GM21825 (cell line): ENCODE data around the gene FAIM2.
"Not testable (repeated sequence)": the region's sequence is repeated elsewhere in the genome, so short reads cannot be mapped to it uniquely, and the experiment has no call there.

Experiments
- ATAC-seq: cut with Tn5 transposase; IDR thresholded peaks from one replicate; pipeline ENCODE4 v1.9.1; 2021; ENCODE audit warnings: mild to moderate bottlenecking, moderate library complexity; ENCODE audit not compliant: unreplicated experiment

FAIM2 gene

DNA sequence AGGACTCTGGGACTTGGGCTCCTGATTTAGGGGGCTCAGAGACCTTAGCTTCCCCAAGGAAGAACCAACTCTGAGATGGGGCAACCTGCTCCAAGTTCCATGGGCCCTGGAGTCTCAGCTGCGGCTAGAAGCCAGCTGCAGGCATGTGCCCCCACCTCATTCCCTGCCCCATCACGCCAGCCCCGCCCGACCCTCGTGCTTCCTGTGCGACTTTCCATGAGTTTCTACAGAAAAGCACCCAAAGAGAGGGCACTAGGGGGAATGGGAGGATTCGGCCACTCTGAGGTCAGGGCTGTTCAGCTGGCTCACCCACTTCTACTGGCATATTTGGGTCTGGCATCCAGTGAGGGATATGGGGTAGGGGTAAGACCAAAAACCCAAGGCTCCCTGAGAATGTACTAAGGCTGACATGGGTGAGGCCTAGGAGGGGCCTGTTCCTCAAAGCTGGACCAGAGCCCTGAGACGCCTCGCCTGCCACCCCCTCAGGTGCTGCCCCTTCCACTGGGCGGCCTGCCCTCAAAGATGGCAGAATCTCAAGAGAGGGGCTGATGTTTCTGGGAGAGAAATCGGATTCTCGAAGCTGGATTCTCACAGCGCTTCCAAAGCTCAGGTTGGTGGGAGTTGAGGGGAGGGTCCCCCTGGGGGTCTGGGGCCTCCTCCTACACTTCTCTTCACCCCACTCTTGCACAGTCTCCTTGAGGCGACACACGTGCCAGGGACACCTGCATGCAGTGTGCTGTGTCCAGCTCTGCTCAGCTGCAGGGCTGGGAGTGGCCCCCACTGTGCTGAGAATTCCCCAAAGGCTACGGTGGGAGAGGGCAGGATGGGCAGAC, 22.1 kb downstream of the FAIM2 start:
- ATAC-seq, result no peak

DNA sequence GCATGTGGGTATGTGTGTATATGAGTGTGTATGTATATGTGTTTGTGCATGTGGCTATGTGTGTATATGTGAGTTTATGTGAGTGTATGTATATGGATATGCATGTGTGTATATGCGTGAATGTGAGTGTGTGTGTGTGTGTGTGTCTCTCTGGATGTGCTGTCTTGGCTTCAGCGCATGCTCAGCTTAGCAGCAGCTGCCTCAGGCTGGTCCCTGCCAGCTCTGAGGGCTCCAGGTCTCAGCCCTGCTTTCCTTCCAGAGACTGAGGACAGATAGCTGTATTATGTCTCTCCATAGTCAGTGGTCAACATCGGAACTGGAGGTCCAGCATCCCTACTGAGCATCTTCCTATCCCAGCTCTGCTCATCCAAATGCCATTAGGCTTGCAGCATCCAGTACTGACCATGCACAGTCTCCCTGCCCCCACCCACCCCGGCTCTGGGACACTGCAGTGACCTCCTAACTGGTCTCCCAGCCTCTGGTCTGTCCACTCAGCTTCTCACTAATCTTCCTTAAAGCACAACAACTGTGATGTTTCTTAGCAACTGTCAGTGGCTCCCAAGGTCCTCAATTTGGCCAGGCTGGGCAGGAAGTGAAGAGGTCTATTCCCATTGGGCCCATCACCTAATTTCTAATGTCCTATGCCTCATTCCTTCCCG, 22.8 kb downstream of the FAIM2 start:
- no peak for ATAC-seq

DNA sequence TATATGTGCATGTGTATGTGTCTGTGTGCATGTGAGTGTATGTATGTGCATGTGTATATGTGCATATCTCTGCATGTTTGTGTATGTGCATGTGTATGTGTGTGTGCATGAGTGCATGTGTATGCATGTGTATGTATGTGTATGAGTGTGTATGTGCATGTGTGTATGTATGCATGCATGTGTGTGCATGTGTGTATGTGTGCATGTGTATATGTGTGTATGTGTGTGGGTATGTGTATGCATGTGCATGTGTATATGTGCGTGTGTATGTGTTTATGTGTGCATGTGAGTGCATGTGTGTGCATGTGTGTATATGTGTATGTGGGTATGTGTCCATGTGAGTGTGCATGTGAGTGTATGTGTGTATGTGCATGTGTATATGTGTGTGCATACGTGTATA, 24.6 kb downstream of the FAIM2 start:
- not testable (repeated sequence) for ATAC-seq

DNA sequence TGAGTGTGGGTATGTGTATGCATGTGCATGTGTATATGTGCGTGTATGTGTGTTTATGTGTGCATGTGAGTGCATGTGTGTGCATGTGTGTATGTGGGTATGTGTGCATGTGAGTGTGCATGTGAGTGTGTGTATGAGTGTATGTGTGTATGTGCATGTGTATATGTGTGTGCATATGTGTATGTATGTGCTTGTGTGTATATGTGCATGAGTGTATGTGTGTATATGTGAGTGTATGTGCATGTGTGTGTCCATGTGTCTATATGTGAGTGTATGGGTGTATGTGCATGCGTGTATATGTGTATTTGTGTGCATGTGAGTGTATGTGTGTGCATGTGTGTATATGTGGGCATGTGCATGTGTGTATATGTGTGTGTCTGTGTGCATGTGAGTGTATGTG, 25.7 kb downstream of the FAIM2 start:
- ATAC-seq, result no peak

DNA sequence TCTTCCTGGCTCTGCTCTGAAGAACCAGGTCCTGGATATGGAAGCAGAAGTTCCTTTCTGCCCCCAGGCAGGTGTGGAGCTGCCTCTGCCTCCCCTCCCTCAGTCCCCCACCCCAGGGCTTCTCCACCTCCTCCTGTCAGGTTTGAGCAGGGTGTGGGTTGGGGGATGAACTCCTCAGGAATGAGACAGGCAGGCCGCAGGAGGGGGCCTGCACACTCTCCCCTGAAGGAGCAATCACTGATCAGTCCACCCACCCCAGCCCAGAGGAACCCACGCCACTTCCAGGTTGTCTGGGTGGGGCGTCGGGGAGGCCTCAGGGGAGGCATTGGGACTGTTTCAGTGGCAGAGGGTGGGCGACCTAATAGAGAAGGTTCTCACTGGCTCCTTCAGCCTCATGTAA, 26.6 kb downstream of the FAIM2 start:
- no peak for ATAC-seq

DNA sequence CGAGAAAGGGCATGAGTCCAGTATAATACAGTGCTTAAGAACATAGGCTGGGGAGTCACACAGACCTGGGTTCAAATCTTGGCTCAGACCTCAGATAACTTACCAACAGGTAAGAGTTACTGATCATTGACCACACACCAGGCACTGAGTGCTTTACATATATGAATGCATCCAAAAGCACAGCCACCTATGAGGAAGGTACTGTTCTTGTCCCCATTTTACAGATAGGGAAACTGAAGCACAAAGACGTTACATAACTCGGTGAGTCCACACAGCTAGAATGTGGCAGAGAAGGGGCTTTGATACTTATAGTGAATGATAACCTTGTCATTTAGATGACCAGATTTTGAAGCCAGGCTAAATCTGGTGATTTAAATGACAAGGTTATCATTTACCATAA, 27.6 kb downstream of the FAIM2 start:
- ATAC-seq, result no peak

DNA sequence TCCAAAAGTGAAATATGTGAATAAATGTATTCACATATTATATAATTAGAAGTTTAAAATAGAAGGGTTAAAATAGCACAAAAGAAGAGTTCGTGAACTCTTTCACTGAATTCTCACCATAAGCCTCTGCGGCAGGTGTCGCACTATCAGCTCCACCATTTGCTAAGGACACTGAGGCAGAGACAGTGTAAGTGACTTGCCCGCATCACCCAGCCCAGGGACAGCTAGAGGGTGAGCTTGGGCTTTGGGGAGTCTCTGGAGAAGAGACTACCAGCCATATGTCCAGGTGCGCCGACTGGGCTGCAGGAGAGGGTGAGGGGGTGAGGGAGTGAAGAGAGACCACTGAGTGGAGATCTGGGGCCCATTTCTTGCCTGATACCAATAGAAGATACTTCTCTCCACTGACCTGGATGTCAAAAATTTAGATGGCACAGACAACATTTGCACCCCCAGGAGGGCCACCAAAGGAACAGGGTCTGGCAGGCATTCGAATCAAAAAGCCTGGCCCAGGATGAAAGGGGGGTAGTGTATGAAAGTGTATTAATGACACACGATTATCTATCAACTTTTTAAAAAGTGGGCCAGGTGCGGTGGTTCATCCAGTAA, 28.5 kb downstream of the FAIM2 start:
- no peak for ATAC-seq

DNA sequence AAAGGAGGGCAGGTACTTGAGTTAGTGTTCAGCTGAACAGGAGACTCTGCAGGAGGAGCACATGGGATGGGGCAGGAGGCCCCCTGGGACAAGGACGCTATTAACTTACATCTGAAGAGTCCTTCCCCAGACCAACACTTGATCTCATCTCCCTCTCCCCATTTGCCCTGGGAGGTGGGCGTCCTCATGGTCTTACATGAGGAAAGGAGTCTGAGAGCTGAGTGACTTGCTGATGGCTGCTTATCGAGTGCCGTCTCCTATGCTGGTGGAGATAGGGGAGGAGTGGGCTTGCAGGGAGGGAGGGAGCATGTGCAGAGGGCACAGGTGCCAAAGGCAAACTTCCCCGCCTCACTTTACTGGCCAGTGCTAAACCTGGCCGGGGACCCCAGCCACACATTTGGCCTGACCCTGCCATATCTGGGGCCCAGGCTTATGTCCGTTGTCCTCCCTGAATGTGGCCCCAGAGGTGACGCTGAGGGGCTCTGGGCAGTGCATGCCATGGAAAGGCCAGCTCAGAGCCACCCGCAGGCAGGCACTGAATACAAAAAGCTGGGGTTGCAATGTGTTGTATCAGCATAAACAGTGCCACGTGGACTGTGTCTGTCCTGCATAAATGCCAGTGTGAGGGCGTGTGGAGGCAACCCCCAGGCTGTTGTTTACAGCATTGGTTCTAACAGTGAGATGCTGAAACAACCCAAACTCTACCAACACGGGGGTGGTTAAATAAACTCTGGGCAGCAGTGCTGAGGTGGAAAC, 29.4 kb downstream of the FAIM2 start:
- ATAC-seq, result no peak

DNA sequence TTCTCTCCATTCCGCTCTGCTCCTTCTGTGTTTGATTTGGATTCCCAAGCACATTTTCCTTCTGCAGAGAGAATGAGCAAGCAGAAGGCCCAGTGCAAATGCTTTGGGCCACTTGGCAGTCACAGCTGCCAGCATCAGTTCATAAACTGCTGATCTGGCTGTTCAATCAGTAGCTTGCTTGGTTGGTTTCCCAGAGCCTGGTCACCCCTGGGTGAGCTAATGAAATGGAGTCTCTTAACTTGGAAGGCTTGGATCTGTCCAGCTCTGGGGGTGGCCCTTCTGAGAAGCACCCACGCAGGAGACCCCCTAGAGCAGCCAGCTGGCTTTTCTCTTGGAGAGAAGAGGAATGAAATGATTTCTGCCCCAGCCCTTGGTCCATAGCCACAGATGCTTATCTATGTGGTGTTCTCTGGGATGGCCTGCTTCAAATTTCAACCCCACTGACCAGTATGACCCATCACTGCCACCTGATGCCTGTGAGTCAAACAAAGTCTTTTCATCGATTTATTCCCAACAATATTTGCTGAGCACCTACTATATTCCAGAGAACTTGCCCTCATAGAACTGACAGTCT, 30.3 kb downstream of the FAIM2 start:
- ATAC-seq, result no peak

DNA sequence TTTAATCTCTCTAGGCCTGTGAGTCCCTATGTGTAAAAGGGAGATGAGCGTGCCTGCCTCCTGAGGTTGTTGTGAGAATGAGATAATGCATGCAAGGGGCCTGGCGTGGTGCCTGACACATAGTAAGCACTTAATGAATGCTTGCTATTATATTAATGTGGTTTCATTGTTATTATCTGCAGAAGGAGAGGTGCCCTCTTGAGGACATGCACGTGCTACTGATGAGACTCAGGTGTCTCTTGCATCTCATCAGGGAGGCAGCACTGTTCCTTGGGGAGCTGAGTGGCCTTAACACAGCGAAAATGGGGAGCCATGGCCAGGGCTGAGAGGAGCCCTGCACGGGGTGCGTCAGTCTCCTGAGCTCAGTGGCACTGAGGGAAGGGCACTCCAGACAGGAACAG, 30.9 kb downstream of the FAIM2 start:
- ATAC-seq, result no peak

DNA sequence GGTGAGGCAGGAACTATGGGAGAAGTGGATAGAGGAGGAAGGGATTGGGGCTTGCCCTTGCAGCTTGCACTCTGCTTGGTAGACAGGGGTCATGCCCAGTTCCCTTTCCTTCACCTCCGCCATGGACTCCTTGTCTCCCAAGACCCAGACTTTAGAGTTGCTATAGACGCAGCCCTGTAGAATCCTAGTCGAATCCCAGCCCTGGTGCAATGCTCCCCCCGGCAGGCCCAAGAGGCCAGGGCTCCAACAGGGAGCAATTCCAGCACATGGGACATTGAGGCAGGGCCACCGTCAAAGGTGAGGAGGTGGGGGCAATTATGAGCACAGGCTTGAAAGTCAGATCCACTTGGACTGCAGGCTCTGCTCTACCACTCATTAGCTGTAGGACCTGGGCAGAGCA, 31.3 kb downstream of the FAIM2 start:
- no peak for ATAC-seq

DNA sequence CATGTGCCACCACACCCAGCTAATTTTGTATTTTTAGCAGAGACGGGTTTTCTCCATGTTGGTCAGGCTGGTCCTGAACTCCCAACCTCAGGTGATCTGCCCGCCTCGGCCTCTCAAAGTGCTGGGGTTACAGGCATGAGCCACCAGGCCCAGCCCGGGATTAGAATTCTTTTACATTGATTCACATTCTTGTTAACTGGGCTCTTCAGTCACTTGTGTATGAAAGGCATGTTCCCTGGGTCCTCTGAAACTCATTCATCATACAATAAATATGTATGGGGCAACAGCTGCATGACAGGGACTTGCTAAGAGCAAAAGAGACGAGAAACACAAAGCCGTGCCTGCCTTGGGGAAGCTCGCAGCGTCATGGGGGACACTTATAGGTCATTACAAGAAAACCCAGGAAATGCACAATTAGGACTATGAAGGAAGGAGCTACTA, 31.9 kb downstream of the FAIM2 start:
- ATAC-seq, result not testable (repeated sequence)

DNA sequence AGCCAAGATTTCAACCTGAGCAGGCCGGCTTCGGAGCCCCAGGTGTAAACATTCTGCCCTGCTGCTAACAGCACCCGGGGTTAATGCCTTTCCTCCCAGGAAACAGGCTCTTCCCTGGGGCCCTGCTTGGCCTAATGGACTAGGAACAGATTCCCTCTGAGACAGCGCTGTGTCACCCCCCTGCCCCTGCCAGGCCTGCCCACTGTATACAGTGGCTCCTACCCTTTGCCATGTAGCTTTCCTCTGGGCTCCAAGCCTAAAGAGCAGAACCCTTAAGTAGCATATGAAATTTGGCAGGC, 32.5 kb downstream of the FAIM2 start:
- ATAC-seq, result no peak

DNA sequence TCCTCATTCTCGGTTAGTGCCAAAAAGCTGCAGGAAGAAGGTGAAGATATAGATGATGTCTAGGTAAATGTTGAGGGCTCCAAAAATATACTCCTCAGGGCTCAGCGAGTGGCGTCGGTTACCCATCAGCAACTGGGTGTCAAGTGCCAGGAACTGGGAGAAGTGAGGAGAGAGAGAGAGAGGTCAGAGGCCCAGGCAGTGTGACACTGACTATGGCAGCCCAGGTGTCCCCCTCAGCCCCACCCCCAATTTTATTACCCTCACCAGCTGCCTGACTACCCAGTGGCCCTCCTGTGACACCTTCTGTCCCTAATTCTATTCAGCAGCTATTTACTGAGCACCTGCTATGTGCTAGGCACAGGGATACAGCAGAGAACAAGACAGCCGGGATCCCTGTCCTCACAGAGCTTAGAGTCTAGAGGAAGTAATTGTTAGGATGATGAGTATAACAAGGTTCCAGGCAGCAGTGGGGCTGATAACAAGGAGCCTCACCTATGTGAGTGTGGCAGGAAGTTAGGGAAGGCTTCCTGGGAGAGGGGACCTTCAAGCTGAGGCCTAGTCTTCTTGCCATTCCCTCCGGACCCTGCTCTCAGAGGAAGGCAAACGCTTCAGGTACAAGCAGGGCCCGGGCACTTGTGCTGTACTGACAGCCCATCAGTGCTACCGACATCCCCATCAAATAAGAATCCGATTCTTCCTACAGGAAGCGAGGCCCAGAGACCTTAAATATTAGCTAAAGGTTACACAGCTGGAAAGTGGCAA, 33.0 kb downstream of the FAIM2 start:
- ATAC-seq, result no peak

DNA sequence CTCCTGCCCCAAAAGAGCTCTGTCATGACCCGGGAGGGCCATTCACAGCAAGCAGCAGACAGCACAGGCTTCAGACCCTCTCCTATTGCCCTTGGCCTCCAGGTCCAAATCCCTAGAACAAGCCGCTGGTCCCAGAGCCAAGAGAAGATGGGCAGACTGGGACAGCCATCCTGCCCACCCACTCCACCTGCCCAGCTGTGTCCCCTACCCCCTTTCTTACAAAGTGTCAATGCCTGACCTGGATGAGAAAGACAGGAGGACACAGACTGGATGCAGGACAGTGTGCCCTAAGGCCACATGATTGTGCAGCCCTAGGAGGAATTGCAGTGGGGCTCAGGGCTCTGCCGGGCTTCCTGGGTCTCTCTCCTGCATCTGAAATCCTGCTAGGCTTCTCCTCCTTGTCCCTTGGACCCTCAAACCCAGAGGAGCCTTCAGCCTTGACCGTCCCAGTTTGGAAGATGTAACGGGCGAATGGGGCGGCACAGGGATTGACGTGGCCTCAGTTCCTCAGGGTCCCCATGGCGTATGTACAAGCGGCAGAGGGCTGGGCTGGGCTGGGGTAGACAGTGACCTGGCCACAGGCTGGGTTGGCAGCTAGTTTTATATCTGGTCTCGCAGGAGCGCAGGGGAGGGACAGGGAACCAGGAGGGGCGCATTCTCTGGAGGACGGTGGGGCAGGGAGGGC, 33.7 kb downstream of the FAIM2 start:
- ATAC-seq, result no peak

DNA sequence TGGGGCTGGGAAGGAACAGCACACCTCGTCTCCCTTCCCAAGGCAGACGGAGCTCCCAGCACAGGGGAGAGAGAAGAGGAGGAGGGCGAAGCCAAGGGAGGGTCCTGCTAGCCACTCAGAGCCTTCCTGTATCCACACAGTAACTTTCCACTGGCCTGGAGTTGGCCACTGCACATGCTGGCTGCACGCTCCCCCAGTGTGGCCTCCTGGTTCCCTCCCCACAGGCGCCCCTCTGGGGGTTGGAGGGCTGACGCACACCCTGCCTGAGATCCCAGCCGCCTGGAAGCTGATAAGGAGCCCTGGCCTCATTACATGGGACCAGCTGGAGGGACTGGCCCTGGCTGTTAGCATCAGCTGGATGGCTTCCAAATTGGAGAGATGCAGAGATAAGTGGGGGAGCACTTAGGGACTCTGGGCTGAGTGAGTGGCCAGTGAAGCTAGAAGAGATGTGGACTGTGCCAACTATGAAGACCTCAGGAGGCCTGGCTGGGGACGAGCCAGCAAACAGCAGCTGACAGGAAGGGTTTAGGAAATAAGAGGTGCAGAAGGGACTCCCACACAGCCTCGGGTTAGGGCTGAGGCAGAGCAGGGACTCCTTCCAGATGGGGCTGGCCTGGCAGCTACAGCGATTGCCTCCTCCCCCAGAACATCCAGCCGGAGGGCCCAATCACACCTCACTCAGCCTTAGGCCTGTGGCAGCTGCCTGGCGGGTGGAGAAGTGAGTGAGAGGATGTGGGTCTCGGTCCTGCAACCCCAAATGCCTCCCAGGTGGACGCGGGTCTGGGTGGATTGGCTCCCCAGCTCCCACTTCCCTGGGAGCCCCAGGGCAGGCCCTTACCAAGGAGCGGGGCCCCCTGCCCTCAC, 34.5 kb downstream of the FAIM2 start:
- no peak for ATAC-seq

DNA sequence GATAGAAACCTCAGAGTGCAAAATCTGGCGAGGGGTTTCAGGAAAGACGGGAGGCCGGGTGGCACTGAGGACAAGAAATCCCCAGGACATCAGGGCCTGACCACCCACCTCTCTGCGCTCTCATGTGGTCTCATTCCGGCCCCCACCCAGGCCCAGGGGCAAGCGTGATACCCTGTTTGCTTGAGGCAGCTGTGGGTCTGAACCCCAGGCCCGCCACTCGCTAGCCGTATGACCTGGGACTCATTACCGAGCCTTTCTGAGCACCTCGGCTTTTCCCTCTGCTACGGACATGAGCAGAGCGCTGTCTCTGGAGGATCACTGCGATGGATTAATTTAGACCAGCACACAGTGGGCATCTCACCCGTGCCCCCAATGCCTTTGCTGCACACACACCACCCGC, 35.3 kb downstream of the FAIM2 start:
- no peak for ATAC-seq

DNA sequence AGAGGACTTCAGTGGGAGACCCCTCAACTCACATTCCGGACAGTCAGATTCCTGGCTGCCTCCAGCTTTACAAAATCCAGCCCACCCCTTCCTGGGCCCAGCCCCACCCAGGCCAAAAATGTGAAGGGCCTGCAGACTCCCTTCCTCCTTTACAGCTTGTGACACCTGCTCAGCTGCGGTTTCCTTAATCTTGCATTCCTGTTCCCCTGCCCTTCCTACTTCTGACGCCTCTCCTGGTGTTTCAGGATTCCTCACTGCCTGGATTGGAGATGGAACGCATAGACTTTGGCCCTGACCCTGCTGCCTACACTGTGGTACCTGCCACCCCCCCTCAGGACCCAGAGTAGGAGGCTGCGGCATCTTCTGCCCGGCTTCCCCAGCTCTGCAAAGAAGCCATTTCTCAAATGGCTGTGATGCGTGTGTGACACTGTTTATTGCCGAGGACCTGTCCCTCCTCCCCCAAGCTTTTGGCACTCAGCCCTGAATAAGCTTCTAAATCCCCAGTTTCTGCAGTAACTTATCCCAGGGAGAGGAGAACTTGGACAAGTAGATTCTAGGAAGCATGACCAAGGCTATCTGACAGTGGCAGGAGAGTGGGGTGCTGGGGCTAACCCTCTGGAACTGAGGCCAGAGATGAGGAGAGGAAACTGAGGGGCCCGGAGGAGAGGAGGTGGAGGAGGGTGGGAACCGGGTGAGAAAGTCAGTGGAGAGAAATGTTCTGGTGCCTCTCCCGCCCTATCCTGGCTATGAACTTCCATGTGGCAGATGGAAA, 35.9 kb downstream of the FAIM2 start:
- no peak for ATAC-seq
